OCI-LY3 (cell line): Measurements from ENCODE around the gene MAP1LC3C.

Source experiments
- H2AFZ ChIP-seq: fragments of 200-600, 300-600 bp; shearing (Covaris generic); 2 replicates; pipeline ENCODE4 v1.6.0; 2014; ENCODE audit warnings: antibody characterized with exemption, low read depth, low read length
- H3K27ac ChIP-seq: fragments of 200-600, 300-600 bp; sonication (generic); 2 replicates; pipeline ENCODE4 v1.5.1; 2014; ENCODE audit warnings: mild to moderate bottlenecking, low read length, moderate library complexity, mixed read lengths
- H3K27me3 ChIP-seq: fragments of 200-600, 300-600 bp; sonication (generic); 2 replicates; pipeline ENCODE4 v1.6.1; 2014; ENCODE audit warnings: low read depth, low read length, mixed read lengths
- H3K36me3 ChIP-seq: fragments of 200-600, 300-600 bp; sonication (generic); replicated peaks from 2 replicates; pipeline ENCODE3; 2014; ENCODE audit warnings: low read depth, low read length, mixed read lengths
- H3K4me1 ChIP-seq: fragments of 300-600, 200-600 bp; sonication (generic); 2 replicates; pipeline ENCODE4 v1.6.1; 2014; ENCODE audit warnings: low read length, mixed read lengths
- H3K4me2 ChIP-seq: fragments of 200-600, 300-600 bp; sonication (generic); 2 replicates; pipeline ENCODE4 v1.6.1; 2014; ENCODE audit warnings: low read length, mixed read lengths
- H3K4me3 ChIP-seq: fragments of 300-600, 200-600 bp; sonication (generic); 2 replicates; pipeline ENCODE4 v1.5.1; 2014; ENCODE audit warnings: antibody characterized with exemption, mild to moderate bottlenecking, low read length, moderate library complexity
- H3K79me2 ChIP-seq: fragments of 300-600, 200-600 bp; shearing (Covaris generic); 2 replicates; pipeline ENCODE4 v1.6.1; 2014; ENCODE audit warnings: mild to moderate bottlenecking, low read length, mixed read lengths
- H3K9ac ChIP-seq: fragments of 300-600, 200-600 bp; shearing (Covaris generic); 2 replicates; pipeline ENCODE4 v1.6.0; 2014; ENCODE audit warnings: mild to moderate bottlenecking, low read length, moderate library complexity
- H3K9me3 ChIP-seq: fragments of 200-600, 300-600 bp; shearing (Covaris generic); 2 replicates; pipeline ENCODE4 v1.6.1; 2014; ENCODE audit warnings: low read length, mixed read lengths; ENCODE audit not compliant: insufficient read depth
- H4K20me1 ChIP-seq: fragments of 200-600, 300-600 bp; sonication (generic); 2 replicates; pipeline ENCODE4 v1.6.1; 2016; ENCODE audit warnings: low read length, mixed read lengths; ENCODE audit not compliant: insufficient read depth
- EZH2phosphoT487 ChIP-seq: fragments of 200-600 bp; shearing (Covaris generic); IDR thresholded peaks from 2 replicates; pipeline ENCODE4 v1.6.1; 2018; ENCODE audit warnings: antibody characterized with exemption, mixed run types, low read depth
- TF ChIP-seq, protein P1 (sequence below): fragments of 200-600, 300-600 bp; sonication (generic); IDR thresholded peaks from 2 replicates; pipeline ENCODE4 v1.5.1; 2014; ENCODE audit warnings: antibody characterized with exemption, low read length, low read depth

Gene MAP1LC3C

DNA sequence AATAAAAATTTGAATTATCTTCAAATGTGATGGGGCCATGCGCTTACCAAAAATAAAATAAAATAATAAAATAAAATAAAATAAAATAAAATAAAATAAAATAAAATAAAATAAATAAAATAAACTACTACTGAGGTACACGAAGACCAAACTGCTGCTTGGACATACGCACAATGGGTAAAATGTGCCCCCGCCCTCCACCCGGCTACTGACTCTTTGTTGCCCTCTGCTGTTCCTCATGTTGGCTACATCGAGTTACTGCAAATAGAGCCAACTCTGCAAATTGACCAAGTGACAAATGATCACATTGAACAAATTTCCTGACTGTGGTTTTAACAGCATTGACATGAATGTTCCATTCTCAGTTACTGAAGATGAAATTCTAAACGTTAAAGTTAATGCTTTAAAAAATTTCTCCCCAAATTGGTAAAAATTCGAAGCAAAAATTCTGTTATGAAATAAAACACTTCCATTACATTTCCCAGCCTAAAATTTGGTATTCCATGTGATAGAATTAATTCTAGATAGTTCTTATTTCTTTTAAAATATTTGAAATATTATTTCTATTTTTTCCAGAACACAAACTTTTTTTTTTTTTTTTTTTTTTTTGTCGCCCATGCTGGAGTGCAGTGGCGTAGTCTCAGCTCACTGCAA is 18.8 kb upstream of the MAP1LC3C start:
- H4K20me1 ChIP-seq: no peaks in the 10 kb centered on the region
- no peaks in the 10 kb centered on the region for H3K27me3 ChIP-seq
- H2AFZ ChIP-seq: no peak overlapping the region
- H3K79me2 ChIP-seq: no peaks in the 10 kb centered on the region
- no peaks in the 10 kb centered on the region for H3K4me1 ChIP-seq
- H3K27ac ChIP-seq: no peak overlapping the region
- H3K4me2 ChIP-seq: no peak overlapping the region
- H3K4me3 ChIP-seq: no peak overlapping the region
- no peaks in the 10 kb centered on the region for H3K36me3 ChIP-seq
- H3K9ac ChIP-seq: no peak overlapping the region
- TF ChIP-seq, protein P1, sequence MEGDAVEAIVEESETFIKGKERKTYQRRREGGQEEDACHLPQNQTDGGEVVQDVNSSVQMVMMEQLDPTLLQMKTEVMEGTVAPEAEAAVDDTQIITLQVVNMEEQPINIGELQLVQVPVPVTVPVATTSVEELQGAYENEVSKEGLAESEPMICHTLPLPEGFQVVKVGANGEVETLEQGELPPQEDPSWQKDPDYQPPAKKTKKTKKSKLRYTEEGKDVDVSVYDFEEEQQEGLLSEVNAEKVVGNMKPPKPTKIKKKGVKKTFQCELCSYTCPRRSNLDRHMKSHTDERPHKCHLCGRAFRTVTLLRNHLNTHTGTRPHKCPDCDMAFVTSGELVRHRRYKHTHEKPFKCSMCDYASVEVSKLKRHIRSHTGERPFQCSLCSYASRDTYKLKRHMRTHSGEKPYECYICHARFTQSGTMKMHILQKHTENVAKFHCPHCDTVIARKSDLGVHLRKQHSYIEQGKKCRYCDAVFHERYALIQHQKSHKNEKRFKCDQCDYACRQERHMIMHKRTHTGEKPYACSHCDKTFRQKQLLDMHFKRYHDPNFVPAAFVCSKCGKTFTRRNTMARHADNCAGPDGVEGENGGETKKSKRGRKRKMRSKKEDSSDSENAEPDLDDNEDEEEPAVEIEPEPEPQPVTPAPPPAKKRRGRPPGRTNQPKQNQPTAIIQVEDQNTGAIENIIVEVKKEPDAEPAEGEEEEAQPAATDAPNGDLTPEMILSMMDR: peak; percentile 69
- no peak for TF ChIP-seq EZH2phosphoT487
- H3K9me3 ChIP-seq: no peaks in the 10 kb centered on the region

DNA sequence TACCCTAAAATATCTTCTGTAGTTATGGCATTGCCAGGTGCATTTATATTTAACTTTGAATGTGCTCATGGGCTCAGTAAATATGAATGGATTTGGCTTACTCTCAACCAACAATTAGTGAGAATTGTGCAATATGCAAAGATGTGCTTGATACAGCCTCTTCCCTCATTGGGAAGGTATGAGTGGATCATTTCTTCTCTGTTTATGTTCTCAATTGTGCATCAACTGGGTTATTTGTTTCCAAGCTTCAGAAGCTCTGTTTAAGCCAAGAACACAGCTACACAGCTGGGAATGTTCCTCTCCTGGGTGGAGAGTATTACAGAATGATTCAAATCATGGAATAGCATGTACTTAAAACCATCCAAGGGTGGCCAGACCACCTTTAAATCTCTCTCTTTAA is 17.6 kb upstream of the MAP1LC3C start:
- H4K20me1 ChIP-seq: no peaks in the 10 kb centered on the region
- no peak overlapping the region for H3K4me3 ChIP-seq
- no peak overlapping the region for H3K9ac ChIP-seq
- H2AFZ ChIP-seq: no peak overlapping the region
- H3K9me3 ChIP-seq: no peaks in the 10 kb centered on the region
- no peaks in the 10 kb centered on the region for H3K4me1 ChIP-seq
- H3K4me2 ChIP-seq: no peak overlapping the region
- TF ChIP-seq, protein P1: no peak
- no peak for TF ChIP-seq EZH2phosphoT487
- no peaks in the 10 kb centered on the region for H3K27me3 ChIP-seq
- H3K79me2 ChIP-seq: no peaks in the 10 kb centered on the region
- H3K36me3 ChIP-seq: no peaks in the 10 kb centered on the region
- H3K27ac ChIP-seq: no peak overlapping the region

DNA sequence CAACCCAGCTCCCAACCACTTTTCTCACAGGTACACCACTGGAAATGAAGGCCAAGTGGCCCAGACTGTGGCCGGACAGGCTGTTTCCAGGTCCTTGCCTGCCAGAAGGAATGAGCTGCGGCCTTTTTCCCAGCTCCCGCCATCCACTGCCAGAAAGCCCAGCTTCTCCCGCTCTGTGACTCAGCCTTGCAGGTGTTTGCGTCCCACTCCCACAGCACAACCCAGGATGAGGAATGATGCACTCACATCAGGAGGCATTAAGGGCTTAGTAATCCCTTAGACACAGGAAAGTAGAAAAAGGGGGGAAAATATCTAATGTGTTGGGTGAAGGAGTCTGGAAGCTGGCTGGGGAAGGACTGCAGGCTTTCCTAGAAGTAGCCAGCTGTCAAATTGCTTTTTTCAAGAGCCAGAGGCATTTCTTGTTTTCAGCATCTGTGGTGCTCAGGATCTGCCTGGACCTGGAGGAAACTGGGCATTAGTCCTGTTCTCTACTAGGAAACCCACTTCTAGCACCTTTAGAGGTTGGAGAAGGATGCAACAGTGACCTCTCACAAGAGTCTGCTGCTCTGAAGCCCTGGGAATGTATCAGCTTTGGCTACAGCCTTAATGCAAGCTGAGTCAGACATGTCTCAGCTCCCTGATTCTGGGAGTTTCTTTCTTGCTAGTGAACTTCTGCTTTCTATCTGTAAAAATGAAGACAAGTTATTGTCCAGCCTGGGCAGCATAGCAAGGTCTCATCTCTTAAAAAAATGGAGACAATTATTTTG is 13.2 kb upstream of the MAP1LC3C start:
- peaks cover 11% of the 10 kb centered on the region for H3K27me3 ChIP-seq
- no peak overlapping the region for H2AFZ ChIP-seq
- H4K20me1 ChIP-seq: no peaks in the 10 kb centered on the region
- no peak overlapping the region for H3K27ac ChIP-seq
- H3K9me3 ChIP-seq: no peaks in the 10 kb centered on the region
- H3K79me2 ChIP-seq: no peaks in the 10 kb centered on the region
- no peak overlapping the region for H3K9ac ChIP-seq
- no peak overlapping the region for H3K4me3 ChIP-seq
- H3K4me2 ChIP-seq: no peak overlapping the region
- TF ChIP-seq, protein P1: no peak
- TF ChIP-seq EZH2phosphoT487: no peak
- no peaks in the 10 kb centered on the region for H3K36me3 ChIP-seq
- no peaks in the 10 kb centered on the region for H3K4me1 ChIP-seq

DNA sequence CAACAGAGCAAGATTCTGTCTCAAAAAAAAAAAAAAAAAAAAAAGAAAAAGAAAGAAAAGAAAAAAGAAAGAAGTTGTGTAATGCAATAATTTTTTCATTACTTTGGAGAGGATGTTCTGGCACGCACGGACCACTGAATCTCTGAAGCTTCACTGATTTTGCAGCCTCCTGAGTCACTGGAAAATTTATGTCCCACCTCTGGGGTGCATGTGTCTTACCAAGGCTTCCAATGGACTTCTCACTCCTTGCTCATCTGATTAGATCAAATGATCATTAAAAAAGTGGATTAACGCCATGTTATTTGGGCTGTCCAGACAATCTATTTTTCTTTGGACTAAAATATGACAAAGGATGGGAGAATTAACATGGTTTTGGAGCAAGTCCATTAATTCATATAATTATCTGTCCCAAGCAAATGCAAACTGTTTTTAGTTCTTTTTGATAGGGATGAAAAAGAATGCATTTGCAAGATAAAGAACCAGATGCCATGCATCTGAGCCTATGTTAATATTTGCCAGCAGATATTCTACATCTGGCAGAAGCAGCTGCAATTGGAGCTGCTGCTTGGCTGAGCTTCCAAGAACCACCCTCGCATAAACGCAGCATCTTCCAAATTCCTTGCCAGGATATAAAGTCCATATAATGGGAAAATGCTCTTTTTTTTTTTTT is 10.1 kb upstream of the MAP1LC3C start:
- Histone ChIP-seq H3K4me1 (no peaks in the 10 kb centered on the region), H3K4me2 (no peak overlapping the region), H3K9me3 (no peaks in the 10 kb centered on the region), H3K4me3 (no peak overlapping the region), H3K9ac (no peak overlapping the region), H3K27me3 (peaks cover 15% of the 10 kb centered on the region), H3K79me2 (no peaks in the 10 kb centered on the region), H3K27ac (no peak overlapping the region), H3K36me3 (no peaks in the 10 kb centered on the region), H2AFZ (no peak overlapping the region), H4K20me1 (no peaks in the 10 kb centered on the region)
- no peak for TF ChIP-seq EZH2phosphoT487
- TF ChIP-seq, protein P1: no peak
